NCI-H226 (cell line): ENCODE results near the gene SPATA19.

Experiments
- DNase-seq: peaks from one replicate; pipeline ENCODE4 v3.0.0-alpha.2; 2015

Gene SPATA19

DNA sequence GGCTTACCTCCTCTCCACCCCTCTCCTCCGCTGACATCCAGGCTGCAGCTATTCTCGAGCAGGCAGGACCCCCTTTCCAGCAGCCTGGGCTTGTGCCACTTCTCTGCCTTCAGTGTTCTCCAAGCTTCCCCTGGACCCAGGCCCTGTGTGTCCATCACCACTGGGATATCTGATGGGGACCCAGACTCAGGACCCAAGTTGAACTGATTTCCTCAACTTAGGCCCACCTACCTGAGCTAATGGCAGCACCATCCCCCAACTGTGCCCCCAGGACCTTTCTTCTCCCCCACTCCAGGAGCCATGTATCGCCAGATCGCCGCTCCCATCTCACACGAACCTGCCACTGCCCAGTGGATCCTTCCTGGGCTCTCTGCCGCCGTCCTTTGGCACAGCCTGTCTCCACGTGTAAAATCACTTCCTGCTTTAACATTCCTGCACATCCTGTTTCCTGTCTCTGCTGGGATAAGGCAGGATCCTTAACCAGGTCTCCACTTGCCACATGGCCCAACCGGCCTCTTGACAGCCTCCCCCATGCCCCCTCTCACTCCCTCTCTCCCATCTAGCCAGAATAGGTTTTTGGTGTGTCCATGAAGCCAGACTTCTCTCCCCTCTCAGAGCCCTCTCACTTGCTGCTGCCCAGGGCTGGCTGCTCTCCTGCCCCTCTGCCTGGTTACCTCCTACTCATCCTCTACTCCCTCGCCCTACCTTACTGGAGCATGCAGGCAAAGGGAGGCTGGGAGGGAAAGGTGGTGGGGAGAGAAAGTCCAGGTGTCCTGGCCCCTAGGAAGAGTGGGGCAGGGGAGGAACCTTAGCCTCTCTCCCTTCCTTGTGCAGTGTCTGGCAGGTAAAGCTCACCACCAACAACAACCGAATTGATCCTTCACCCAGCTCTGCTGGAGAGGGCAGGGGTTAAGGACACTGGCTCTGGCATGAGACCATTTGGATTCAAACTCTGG lies 9.4 kb downstream of the SPATA19 start:
- DNase-seq: no peak

DNA sequence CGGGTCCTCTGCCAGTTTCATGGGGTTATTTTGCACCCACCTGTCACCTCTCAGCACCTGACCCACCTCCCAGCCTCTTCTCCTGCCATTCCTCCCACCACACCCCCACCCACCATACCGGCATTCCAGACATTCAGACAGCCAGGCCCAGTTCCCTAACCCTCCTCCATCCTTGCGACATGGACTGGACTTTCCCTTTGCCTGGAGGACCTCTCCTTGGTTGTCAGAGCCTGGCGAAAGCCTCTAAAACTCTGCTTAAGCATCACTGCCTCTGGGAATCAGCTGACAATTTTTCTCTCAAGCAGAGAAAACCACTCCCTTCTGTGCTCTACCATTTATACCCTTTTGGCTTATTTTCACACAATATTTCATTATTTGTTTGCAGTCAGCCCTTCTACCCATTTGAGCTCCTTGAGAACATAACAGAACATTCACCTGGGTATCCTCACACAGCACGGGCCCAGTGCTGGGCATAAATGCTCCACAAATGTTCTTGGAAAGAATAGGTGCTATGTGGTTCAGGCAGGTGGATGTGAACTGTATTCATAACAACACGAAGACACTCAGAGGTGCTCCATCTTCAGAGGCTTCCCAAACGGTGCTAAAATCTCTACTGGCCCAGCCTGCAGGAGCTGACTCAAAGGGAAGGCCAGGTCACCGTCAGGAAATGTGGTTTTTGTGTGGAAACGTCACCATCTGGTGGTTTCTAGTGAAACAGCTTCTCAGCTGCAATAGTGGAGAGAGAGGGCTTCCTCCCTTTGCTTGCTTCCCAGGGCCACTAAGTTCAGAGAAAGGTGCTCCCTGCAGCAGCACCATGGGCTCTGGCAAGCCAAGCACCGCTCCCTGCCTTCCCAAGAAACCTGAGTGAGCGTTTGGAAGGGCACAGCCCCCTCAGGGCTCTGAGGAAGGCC lies 10.4 kb downstream of the SPATA19 start:
- DNase-seq: no peak

DNA sequence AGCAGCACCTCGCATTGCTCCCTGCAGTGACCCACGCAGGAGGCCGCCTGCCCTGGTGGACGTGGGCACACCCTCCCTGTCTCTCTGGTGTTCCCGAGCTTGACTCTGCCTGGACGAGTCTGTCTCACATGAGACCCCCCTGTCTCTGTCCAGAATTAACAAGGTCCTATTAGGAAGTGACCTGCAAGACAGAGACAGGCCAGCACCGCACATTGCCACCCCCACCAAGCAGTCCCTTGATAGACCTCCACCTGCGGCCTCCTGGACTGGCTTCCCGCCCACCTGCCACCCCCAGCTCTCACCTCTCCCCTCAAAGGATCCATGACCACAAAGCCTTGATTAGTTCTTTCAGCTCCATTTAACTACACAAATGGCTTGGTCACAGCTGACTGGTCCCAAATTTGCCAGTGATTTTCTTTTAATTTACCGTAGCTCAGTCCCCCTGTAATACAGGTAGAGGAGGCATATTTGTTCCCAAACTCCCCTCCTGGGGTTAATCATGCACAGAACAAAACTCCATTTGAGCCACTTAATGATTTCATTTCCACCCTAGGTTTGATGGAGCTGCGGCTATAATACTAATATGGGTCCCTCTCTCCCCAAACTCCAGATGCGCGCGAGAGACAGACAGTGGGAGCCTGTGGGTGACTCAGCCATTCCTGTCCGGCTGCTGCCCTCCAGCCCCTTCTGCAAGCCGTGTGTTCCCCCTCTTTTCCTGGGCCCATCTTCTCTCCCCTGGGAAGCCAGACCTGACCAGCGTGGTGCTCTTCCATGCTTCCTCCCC lies 11.2 kb downstream of the SPATA19 start:
- no peak for DNase-seq

DNA sequence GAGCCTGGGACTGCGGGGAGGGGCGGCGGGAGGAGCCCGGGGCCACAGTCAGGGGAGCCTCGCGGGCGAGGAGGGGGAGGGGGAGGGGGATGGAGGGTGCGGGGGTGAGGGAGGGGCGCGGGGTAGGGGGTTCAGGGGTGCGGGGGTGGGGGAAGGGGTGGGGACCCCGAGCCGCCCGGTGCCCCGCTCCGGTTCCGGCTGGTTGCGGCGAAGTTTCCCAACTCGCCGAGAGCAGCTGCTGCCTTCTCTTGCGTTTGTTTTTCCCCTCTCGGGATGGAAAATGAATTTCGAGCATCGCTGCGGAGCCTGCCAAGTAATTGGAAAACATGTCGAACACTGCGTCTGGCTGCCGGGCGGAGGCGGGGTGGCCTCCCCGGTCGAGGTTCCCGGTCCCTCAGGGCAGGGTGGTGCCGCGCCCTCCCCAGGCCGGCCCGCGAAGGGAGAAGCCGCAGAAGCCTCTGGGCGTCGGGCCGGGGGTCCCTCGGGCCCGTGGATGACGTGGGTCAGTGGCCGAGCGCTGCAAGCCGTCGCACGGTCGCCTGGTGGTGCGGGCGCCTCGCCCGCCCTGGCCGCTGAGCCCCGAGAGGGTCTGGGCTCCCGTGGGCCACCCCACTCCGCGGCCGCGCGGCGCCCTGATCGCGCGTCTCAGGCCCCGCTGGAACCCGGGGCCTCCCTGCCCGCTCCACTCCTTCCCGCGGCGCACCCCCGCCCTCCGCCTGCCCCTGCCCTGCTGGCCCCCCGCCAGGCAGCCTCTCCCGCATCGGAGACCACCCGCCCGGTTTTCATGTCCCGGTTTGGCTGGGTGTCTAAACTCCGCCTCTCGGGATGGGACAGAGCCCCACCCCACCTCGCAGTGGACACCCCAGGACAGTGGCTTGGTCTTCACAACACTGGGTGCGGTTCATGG lies 12.1 kb downstream of the SPATA19 start:
- DNase-seq: no peak

DNA sequence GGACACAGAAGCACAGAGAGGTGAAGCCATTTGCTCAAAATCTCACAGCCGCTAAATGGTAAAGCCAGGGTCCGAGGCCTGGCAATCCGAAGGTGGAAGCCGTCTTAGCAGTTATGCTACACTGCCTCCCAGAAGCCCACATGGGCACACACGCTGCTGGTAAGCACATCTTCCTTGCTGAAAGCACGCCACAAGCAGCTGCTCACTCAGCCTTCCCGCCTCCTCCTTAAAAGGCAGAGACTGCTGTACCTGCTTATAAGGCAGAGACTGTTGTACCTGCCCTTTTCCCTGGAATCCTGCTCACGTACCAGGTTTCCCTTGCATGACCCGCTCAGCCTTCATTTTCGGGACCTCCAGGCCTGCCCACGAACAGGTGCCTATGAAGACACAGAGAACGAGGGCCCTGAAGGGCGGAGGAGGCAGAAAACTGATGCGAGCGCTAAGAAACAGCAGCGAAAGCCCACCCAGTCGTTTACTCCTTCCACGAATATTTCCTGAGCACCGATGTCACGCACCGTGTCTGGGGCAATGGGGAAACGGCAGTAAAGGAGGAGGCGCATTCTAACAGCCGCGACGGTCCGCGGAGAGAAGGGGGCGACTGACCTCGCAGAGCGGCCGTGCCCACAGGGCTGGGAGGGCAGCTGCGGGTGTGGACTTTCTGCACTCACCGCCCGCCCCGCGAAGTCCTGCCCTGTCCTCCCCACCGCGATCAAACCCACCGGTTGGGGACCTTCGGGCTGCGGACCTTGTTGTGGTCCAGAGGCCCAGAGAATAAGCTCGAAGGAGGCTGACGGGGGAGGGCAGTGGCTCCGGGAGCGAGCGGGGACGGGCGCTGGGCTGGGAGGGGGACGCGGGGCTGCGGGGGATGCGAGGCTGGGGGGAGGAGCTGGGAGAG lies 13.0 kb downstream of the SPATA19 start:
- DNase-seq: no peak

DNA sequence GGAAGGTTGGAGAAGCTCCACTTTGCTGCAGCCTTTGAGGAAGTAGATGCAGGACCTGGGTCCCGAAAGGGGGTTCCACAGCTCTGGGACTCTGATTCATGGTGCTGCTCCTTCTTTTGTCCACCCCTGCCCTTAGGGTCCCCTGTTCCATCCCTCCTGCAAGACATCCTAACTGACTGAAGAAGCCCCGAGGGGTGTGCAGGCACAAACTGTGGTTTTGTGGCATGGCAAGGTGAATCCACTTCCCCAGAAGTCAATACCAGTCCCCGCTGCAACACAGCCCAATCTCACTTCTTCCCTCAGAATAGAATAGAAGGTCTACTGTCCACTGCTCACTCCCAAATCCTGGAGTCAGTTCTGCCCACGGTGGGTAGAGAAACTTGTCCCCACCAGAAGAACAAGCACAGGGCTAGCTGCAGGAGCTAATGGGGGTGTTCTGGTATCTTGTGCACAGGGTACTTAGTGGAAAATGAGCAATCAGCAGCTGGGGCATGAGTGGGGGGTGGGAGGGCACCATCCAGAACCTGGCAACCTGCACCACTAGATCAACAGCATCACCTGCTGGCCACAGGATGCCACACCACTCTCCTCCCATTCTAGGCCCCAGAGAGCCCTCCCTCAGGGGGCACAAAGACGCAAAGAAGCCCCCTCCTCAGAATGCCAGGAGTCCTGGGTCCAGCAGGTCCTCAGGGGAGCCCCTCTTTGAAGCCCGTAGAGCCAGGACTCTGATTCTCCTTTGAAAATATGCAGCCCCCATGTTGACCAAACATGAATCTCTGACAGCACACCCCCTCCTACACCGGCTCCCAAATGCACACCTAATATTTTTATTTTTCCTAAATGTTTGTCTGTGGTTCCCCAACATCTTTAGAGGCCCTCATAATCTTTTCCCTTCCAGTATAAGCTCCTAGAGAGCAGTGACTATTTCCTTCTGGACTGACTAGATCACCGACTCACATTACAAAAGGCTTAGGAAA lies 14.1 kb downstream of the SPATA19 start:
- no peak for DNase-seq

DNA sequence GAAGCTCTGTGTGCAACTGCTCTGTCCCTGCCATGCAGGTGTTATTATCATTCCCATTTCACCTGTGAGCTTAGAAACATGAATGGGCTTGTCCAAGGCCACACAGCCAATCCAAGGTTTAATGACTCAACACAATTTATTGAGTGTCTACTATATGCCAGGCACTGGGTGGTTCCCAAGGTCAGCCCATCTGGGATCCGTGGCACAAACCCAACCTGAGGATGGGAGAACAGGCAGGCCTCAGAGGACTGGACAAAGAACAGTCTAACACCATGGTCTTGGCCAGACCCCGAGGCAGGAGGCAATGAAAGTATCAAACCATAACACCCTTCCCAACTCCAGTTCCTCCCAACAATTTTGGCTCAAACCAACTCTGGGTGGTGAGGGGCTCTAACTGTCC lies 15.7 kb downstream of the SPATA19 start:
- DNase-seq: no peak

DNA sequence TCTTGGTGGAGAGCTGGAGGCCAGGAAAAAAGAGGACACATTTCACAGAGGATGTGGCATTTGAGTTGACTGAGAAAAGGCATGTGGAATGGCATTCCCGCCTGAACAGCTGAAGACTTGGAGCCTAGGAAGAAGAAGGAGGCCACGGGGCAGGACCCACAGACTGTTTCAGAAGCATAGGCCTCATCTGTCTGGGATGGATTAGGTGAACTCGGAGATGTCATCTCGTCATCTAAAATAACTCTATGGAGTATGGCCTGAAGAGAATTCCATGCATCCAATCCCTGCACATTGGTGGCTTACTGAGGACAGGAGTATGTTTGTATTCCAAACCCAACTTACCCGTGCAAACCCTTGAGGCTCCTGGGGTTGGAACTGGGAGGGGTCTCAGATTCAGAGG lies 16.4 kb downstream of the SPATA19 start:
- no peak for DNase-seq

DNA sequence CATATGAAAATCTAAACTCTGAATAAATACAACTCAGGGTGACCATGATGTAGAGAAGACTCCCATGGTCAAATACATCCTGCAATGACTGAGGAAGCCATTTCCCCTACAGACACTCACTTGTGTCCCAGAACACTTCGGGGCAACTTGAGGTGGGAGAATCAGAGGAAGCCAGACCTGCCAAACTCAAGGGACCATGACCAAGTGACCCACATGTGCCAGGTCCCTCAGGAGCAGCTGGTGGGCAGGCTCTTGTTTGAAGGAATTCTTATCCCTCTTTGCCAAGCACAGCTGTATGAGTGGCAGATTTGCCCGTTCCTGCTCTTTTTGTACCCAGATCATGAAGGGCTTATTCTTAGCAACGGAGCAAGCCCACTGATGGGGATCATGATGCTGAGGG lies 17.8 kb downstream of the SPATA19 start:
- no peak for DNase-seq

DNA sequence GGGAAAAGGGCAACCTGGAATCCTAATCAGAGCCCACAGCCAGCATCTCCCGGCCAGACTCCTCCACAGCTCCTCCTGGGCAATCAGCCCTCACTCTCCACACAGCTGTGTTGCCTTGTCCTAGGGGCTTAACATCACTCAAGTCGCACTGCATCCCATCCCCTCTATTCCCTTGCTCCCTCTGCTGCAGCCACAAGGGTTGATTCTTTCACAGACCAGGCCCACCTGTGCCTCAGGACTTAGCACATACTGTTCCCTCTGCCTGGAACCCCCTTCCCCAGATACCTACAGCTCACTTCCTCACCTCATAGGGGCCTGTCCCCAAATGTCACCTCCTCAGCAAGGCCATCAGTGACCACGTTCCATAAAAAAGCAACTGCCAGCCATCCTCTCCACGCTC lies 18.4 kb downstream of the SPATA19 start:
- no peak for DNase-seq

DNA sequence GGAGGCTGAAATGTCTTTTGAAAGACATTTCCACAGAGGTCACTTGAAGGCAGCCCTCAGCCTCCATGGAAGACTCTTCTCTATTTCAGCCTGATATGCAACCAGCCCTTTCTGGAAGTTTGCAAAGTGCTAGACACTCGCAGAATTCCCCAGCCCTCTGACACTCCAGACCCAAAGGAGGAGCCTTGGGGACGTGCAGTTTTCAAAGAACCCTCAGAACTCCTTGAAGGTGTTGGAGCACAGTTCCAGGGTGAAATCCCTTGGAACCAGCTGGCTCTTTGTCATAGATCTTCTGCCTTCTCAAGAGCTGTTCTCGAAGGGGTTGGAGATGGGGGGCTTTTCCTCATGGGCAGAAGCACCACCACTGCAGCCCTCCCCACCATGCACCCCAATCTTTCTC lies 19.6 kb downstream of the SPATA19 start:
- no peak for DNase-seq

DNA sequence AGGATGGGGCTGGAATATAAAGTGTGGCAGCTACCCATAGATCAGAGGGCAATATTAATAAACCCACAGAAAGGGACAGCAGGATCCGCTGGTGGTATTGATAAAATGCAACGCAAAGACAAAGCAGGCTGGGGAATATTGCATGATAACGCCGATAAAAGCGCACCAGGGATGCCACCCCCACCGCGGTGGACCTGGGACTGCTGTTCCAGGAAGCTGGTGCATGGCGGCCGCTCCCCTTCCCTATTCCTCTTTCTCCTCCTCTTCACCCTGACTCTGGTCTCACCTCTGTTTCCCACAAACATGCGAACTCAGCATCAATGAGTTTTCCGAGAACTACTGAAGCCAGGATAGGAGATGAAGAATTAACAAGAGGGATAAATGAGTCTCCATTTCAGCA lies 20.2 kb downstream of the SPATA19 start:
- DNase-seq: no peak

DNA sequence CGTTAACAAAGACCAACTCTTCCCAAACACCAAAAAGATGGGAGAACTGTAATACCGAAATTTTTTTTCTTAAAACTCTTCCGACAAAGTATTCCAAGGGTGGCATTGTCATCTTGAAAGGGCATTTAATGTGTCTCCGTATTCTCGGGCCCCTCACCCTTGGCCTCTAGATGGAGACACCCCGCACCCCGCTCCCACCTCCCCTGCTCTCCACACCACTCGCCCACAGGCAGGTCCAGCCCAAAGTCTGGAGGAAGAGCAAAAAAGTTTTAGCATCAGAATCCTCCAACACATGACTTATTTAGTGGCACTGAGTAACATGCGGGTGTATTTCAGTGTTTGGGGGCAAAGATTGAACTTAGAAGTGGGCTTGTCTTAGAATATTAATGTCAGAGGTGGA lies 20.7 kb downstream of the SPATA19 start:
- no peak for DNase-seq

DNA sequence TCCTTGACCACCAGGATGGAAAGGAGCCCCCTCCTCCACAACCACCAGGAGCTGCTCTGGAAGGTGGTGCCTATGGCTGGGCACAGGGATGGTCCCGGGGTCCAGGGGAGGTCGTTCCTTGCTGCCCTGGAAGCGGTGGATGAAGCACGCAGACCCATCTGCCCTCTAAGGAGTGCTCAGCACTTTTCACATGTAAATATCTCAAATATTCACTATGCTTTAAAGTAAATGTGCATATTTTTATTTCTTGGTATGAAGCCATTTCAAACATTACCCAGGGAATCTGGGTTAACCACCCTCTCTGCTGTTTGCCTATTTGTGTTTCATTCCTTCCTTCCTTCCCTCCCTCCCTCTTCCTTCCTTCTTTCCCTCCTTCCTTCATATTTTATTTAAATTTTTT lies 21.7 kb downstream of the SPATA19 start:
- no peak for DNase-seq

DNA sequence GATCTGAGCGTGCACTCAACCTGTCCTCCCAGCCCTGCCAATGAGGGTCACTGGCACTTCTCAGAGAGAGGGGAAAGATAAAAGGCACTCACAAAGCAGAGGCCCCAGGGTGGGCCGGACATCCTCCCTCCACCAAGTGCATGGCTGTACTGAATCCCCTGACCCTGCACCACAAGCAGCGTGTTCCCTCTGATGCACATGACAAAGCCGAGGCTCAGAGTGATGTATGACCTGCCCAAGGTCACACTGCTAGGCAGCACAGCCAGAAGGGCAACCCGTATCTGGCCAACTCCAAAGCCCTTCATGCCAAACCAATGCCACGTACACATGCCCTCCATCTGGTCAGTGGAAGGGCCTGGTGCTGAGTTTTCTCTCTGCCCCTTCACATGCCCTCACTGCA lies 22.1 kb downstream of the SPATA19 start:
- DNase-seq: no peak

DNA sequence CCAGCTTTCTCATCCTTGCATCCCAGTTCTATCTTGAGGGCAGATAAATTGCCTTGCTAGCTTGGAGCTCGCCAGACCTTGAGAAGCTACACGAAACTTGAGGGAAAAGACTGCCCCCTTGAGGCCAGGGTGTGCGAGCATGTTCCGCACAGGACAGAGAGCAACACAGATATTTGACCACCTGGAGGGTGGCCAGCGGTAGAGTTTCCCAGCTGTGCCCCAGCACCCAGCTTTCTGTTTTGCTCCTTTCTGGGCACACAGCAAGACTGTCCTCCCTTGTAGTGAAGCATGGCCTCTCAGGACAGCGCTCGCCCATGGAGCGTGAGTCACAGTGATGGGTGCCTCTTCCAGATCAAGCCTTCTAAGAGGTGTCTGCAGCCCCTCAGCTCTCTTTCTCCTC lies 23.5 kb downstream of the SPATA19 start:
- DNase-seq: no peak

DNA sequence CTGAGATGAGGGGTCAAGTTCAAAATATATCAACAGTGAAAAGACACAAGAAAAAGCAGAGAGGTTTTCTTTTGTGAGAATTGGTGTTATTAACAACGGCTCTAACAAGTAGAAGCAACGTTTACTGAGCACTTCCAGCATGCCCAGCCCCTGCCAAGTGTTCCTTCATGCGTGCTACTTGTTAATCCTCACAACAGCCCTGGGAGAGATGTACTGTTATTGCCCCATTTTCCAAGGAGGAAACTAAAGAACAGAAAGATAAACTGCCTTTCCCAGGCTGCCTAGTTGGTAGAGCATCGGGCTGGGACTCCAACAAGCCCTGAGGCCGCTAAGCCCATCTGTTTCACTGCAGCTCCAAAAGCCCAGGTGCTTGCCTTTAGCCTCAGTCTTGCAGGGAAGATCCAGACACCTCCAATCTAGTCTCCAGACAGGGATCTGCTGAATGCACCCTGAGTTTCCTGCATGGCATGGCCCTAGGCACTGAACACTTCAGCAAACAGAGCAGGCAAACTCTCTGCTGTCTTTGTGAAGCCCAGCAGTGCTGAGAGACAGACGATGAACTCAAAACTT lies 25.5 kb downstream of the SPATA19 start:
- DNase-seq: no peak

DNA sequence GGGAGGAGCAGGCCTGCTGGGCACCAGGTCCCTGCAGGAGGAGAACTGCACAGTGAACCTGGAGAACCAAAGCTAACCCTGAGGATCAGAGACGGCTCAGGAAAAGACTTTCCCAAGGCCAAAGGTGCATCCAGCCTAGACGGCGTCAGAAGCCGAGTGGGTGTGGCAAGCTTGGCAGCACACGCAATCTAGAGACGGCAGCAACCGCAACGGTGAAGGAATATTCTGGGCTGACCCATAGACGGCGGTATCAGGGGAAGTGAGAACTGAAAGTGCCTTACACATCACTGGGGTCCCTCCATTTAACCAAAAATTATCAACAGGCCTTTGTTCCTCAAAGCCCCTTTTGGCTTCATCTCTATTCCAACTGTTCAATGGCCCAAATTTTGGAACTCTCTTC lies 26.2 kb downstream of the SPATA19 start:
- DNase-seq: no peak

DNA sequence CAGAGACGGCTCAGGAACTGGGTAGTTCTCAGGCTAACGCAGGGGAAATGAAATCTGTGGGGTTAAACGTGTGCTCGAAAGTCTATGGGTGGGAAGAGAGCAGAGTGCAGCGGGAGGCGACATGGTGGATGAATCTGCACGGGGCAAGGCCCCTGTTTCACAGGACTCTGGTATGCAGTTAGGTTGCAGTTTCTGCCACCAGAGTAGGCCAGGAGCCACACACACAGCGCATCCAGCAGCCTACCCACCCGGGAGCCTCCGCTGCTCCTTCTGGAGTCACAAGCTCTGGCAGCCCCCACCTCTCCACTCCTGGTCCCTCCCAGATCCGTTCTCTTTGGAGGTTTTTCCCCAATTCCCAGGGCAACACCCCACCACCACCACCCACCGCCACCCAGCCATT lies 27.0 kb downstream of the SPATA19 start:
- no peak for DNase-seq
